ENCODE results near the gene ATP9B.
"Not testable (repeated sequence)": the region's sequence is repeated elsewhere in the genome, so short reads cannot be mapped to it uniquely, and the experiment has no call there.

DNA sequence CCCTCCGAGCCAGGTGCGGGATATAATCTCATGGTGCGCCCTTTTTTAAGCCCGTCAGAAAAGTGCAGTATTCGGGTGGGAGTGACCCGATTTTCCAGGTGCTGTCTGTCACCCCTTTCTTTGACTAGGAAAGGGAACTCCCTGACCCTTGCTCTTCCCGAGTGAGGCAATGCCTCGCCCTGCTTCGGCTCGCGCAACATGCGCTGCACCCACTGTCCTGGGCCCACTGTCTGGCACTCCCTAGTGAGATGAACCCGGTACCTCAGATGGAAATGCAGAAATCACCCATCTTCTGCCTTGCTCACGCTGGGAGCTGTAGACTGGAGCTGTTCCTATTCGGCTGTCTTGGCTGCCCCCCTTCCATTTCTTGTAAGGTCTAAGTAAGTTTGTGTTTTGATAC, 221.2 kb downstream of the ATP9B start:
- TF ChIP-seq, protein P1, sequence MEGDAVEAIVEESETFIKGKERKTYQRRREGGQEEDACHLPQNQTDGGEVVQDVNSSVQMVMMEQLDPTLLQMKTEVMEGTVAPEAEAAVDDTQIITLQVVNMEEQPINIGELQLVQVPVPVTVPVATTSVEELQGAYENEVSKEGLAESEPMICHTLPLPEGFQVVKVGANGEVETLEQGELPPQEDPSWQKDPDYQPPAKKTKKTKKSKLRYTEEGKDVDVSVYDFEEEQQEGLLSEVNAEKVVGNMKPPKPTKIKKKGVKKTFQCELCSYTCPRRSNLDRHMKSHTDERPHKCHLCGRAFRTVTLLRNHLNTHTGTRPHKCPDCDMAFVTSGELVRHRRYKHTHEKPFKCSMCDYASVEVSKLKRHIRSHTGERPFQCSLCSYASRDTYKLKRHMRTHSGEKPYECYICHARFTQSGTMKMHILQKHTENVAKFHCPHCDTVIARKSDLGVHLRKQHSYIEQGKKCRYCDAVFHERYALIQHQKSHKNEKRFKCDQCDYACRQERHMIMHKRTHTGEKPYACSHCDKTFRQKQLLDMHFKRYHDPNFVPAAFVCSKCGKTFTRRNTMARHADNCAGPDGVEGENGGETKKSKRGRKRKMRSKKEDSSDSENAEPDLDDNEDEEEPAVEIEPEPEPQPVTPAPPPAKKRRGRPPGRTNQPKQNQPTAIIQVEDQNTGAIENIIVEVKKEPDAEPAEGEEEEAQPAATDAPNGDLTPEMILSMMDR (IDR thresholded peaks at IDR 0.05; ENCODE audit: insufficient read depth, low read depth, low read length), result not testable (repeated sequence)
- TF ChIP-seq EZH2 (IDR thresholded peaks at IDR 0.05; ENCODE audit: insufficient read depth, low read length), result not testable (repeated sequence)

Measured in astrocyte (in vitro differentiated cells and primary cell).